GM19467 (cell line): ENCODE results near the gene KCNG2.

ENCODE experiments used
- ATAC-seq: cut with Tn5 transposase; IDR thresholded peaks from one replicate; pipeline ENCODE4 v1.9.1; 2021; ENCODE audit warnings: mild to moderate bottlenecking, moderate library complexity; ENCODE audit not compliant: unreplicated experiment

The KCNG2 gene

DNA sequence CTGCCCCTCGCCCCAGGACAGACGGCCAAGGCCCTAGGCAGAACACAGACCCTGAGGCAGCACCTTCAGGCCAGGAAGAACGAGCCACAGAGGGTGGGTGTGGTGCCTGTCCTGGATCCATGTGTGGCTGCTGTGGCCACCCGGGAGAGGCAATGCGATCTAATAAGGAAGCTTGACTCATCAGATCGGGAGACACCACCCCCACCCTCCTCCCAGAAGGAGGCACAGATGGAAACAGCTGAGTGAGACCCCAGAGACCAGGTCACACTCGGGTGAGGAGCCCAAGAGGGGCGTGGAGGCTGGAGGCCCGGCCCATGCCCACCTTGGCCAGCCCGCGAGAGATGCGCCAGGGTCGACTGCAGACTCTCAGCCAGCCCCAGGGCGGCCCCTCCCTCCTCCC, 20.3 kb downstream of the KCNG2 start:
- no peak for ATAC-seq

DNA sequence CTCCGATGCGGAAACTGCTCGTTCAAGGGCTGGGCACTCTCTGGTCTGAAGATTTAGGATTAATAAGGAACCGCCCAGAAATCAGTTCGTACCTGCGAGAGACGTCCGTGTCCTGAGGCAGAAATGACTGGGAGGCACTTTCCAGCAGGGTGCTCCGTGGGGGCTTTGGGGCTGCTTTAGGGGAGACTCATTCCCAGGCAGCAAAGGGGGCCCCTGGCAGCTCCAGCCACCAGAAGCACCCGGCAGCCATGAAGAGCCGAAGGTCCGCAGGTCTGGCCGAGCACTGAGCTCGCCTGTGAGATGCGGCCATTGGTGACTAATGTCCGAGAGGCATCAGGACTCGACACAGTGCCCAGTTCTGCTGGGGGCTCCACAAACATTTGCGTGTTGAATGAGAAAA, 20.9 kb downstream of the KCNG2 start:
- ATAC-seq: no peak

- no peak for ATAC-seq
These were observed 21.6 kb downstream of the KCNG2 start for GRCh38 chr18:79819064-79819967.

GRCh38 chr18:79819968-79820351, 22.2 kb downstream of the KCNG2 start:
- ATAC-seq: peak; percentile 94

DNA sequence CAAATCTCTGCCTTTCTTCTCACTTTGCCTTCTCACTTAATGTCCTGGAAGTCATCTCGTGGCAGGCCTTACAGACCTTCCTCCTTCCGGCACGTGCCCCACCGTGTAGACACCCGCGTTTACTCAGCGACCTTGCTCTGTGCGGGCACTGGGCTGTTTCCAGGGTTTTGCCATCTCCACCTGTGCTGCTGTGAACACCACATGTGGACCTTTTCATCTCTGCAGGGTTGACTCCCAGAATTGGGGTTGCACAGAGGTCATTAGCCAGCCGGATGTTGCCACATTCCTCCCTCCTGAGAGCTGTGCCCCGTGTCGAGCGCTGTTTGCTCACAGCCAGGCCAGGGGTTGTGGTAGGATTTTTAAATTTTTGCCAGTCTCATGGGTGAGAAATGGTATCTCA, 25.4 kb downstream of the KCNG2 start:
- no peak for ATAC-seq

DNA sequence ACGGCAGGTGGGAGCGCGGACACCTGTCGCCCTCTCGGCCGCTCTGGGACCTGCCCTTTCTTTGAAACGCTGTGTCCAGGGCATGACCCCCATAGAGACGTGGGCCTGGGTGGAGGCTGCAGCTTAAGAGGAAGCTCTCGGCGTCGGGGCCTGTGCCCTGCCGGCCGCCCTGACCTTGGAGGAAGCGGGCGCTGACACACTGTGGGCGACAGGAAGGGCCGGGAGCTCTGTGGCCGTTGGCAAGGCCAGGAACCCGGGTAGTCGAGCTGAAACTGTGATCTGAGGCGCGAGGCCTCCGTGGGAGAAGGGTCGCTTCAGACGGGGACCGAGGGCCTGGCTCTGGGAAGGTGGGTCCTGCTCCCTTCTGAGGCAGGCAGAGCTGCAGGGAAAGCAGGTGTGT, 28.2 kb downstream of the KCNG2 start:
- ATAC-seq: no peak

- no peak for ATAC-seq
These were observed 29.2 kb downstream of the KCNG2 start for GRCh38 chr18:79826966-79827365.

GRCh38 chr18:79828258-79828657, 30.5 kb downstream of the KCNG2 start:
- ATAC-seq: no peak

GRCh38 chr18:79829136-79829854, 31.6 kb downstream of the KCNG2 start:
- ATAC-seq: no peak

DNA sequence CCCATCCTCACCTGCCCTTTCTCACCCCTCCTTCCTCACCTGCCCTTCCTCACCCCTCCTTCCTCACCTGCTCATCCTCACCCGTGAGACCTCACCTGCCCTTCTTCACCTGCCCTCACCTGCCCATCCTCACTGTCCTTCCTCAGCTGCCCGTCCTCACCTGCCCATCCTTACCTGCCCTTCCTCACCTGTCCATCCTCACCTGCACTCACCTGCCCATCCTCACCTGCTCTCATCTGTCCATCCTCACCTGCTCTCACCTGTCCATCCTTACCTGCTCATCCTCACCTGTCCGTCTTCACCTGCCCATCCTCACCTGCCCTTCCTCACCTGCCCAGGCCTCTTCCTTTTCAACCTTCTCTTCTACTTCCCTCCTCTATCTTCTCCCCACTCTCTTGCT, 34.4 kb downstream of the KCNG2 start:
- no peak for ATAC-seq

DNA sequence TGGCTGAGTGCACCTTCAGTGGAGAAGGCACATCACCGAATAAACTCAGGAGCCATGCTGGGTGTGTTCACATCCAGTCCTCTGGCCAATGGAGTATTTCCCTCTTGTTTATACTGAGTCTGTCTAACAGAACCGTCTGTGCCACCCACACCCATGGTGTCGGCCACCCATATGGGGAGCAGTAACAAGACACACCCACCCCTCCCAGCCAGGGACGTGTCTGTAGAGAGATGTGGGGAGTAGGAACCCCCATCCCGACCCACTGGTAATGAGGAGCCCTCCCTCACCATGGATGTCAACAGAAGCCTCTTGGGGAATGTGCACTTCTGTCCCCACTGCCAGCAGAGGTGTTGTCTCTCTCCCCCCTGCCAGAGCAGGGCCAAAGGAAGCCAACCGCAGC, 37.1 kb downstream of the KCNG2 start:
- ATAC-seq: no peak

- no peak for ATAC-seq
These were observed 44.2 kb downstream of the KCNG2 start for GRCh38 chr18:79841936-79842335.

- no peak for ATAC-seq
These were observed 47.3 kb downstream of the KCNG2 start for GRCh38 chr18:79844999-79845563.

GRCh38 chr18:79846936-79847557, 49.3 kb downstream of the KCNG2 start:
- ATAC-seq: no peak

DNA sequence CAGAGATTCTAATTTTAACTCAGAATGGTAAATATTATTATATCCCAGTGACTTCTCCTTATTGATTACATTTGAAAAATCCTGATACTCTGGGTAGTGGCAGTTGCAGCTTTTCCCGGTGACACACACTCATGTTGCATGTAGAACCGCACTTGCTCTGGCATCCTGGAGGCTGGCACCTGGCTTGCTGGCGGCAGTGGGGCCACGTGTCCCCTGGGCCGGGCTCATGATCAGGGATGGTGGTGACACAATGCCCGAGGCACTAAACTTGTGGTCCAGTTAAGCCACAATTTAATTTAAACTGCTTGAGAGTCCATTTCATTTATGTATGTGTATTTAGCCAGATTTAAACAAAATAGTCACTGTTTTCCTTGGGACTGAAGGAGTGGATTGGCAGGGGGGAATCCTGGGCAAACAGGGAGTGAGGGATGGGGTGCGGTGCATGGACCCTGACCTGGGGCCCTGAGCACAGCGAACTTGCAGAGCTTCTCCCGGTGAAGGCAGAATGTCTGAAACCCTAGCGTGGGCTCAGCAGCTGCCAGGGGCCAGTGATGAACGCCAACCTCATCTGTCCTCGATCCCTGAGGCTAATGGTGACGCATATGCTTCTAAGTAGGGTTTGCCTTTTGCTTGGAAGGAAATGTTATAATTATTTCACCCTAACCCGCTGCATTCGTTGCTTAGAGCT, 50.0 kb downstream of the KCNG2 start:
- ATAC-seq: no peak

DNA sequence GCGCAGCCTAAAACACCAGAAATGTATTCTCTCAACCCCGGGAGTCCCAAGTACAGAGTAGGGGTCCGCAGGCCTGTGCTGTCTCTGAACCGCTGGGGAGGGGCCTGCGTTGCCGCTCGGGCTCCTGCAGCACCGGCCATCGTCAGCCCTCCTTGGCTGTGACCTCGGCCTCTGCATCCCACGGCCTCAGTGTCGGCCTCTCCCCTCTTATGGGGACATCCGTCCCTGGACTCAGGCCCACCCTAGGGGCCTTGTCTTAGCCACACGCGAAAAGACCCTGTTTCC, 50.5 kb downstream of the KCNG2 start:
- ATAC-seq: no peak

DNA sequence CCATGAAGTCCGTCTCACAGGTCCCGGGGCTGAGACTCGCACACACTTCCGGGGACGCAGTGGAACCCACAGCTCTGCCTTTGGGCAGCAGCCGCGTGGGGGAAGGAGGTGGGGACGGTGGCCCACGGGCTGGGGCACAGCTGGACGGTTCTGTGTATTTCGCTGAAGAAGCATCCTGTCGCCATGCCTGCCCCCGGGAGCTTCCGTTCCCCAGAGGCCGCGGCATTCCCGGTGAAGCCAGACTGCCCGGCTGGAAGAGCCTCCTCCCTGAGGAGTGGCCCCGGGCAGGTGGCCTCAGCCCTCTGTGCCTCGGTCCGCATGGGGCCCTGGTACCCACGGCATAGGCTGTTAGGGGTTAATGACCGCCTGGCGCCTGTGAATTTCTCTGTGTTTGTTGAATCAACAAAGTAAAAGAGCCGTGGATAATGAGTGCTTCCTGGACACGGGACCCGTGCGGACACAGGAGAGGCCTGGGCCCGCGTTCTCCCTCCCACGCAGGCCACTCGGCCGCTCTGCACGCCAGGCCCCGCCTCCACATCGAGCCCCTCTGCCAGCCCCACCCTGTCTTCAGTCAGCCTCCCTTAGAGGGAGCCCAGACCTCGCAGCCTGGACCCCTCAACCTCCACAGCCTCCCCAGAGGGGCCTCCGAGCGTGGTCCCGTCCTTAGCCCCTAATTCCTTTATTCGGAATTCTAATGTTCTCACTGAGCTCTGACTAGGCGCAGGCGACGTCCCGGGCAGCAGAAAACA, 51.0 kb downstream of the KCNG2 start:
- no peak for ATAC-seq

DNA sequence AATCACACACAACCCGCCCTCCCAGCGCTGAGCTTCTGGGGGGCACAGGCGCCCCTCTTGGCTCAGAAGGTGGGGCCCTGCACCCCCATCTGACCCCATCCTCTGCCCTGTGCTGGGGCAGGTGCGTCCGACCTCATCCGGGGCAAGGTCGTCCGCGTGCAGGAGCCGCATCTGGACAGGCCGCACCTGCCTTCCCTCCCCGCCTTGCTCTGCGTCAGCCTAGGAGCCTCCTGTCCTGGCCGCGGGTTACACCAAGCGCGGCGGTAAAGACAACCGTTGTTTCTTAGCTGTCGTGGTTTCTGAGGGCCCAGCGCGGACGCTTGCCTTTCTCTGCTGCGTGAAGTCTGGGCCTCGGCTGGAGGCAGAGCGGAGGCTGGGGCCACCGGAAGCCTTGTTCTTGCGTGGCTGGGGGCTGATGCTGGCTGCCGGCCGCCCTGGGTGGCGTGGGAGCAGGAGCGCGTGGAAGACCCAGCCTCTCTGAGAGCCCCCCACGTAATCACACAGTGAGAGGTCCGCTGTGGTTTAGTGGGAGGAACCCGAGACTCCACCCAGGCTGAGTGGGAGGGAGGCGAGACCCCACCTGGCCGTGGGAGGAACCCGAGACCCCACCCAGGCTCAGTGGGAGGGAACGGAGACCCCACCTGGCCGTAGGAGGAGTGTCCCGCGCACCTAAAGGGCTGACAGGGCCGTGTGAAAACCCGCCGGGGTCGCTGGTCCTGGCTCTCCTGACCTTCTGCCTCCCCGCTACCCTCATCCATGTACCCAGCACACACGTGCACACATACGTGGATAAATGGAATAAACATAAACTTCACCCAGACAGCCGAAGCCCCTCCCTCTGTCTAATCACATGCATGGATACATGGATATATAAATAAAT, 51.8 kb downstream of the KCNG2 start:
- no peak for ATAC-seq

DNA sequence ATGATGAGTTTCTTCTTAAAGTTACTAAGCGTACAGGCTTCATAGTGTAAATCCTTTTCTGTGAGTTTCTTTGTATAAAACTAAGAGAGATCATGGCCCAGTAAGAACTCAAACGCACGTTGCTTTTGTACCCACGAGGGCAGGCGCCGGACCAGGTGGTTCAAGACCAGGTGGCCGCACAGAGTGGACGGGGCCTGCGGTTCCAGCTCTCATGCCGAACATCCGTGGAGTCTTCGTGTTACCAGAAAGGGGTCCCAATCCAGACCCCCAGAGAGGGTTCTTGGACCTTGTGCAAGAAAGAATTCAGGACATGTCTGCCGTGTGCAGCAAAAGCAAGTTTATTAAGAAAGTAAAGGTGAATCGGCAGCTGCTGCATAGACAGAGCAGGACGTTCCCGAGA, 53.0 kb downstream of the KCNG2 start:
- ATAC-seq: no peak
